H1 (cell line): Measurements from ENCODE around the gene HEPHL1.

Experiments
- JUND ChIP-seq: IDR thresholded peaks from 2 replicates; pipeline ENCODE4 v1.6.1; 2011; ENCODE audit warnings: mild to moderate bottlenecking, improper control_type of control experiment, low read length
- POLR2A ChIP-seq, 2 experiments: IDR thresholded peaks; 1 replicate in 1 of 2; 2 replicates in 1 of 2; pipeline ENCODE4 v1.6.1; 2011; ENCODE audit warnings: low read depth in 2 of 2, low read length in 2 of 2, mild to moderate bottlenecking in 2 of 2; ENCODE audit errors: control extremely low read depth in 1 of 2
- POLR2AphosphoS5 ChIP-seq: IDR thresholded peaks from 2 replicates; pipeline ENCODE4 v1.6.1; 2011; ENCODE audit warnings: low read depth, low read length
- RAD21 ChIP-seq, 2 experiments: IDR thresholded peaks in 1 of 2; conservative IDR thresholded peaks in 1 of 2; 2 replicates each; pipeline ENCODE4 v1.6.1; 2011; ENCODE audit warnings: low read depth in 2 of 2, low read length in 2 of 2, improper control_type of control experiment in 1 of 2, inconsistent platforms in 1 of 2, mild to moderate bottlenecking in 1 of 2, moderate library complexity in 1 of 2
- TBP ChIP-seq: IDR thresholded peaks from 2 replicates; pipeline ENCODE4 v1.6.1; 2011; ENCODE audit warnings: low read depth, low read length, improper control_type of control experiment
- TF ChIP-seq, protein P1 (sequence below), 3 experiments: IDR thresholded peaks; 1 replicate in 2 of 3; 2 replicates in 1 of 3; pipeline versions ENCODE4 v1.5.1 to v1.6.1; 2011; ENCODE audit warnings: low read length in 3 of 3, mild to moderate bottlenecking in 3 of 3, inconsistent platforms in 2 of 3, low read depth in 1 of 3, moderate library complexity in 1 of 3; ENCODE audit not compliant: insufficient read depth in 1 of 3; ENCODE audit errors: control extremely low read depth in 1 of 3

DNA sequence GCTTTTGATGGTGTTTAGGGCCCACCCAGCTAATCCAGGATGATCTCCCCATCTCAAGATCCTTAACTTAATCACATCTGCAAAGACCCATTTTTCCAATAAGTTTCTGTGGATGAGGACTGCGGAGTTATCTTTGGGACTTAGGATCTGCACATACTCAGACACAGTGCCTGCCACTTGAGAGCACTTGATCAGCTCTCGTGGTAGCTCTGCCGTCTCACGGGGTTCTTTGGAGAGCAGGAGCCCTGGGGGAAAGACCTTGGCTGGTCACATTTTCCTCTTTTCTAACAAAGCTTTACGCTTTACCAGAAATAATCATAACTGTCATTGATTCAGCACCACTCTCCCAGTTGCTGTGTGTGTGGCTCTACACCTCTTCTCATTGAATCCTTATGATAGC is 6.1 kb downstream of the HEPHL1 start:
- TF ChIP-seq, protein P1, sequence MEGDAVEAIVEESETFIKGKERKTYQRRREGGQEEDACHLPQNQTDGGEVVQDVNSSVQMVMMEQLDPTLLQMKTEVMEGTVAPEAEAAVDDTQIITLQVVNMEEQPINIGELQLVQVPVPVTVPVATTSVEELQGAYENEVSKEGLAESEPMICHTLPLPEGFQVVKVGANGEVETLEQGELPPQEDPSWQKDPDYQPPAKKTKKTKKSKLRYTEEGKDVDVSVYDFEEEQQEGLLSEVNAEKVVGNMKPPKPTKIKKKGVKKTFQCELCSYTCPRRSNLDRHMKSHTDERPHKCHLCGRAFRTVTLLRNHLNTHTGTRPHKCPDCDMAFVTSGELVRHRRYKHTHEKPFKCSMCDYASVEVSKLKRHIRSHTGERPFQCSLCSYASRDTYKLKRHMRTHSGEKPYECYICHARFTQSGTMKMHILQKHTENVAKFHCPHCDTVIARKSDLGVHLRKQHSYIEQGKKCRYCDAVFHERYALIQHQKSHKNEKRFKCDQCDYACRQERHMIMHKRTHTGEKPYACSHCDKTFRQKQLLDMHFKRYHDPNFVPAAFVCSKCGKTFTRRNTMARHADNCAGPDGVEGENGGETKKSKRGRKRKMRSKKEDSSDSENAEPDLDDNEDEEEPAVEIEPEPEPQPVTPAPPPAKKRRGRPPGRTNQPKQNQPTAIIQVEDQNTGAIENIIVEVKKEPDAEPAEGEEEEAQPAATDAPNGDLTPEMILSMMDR (IDR thresholded peaks at IDR 0.05; ENCODE audit: control extremely low read depth in 1 of 3, insufficient read depth in 1 of 3, low read depth in 1 of 3, low read length in 3 of 3) = no peak
- no peak for TF ChIP-seq JUND
- TF ChIP-seq RAD21 (IDR thresholded peaks at IDR 0.05 in 1 of 2, conservative IDR thresholded peaks at IDR 0.05 in 1 of 2; ENCODE audit: low read depth in 2 of 2, low read length in 2 of 2) = no peak
- no peak for TF ChIP-seq POLR2A (IDR thresholded peaks at IDR 0.05; ENCODE audit: control extremely low read depth in 1 of 2, low read depth in 2 of 2, low read length in 2 of 2)
- TF ChIP-seq POLR2AphosphoS5 = no peak
- TF ChIP-seq TBP = no peak
